ENCODE measurements around the gene DPEP1.

DPEP1 gene

GRCh38 chr16:89657442-89658220 is 44.2 kb downstream of the DPEP1 start, which contains the start of the genes CHMP1A and SPATA33:
TSS of gene CHMP1A (minus strand) at chr16:89657708. CDS start at chr16:89657588, 120 bp downstream.
TSS of gene SPATA33 (plus strand) at chr16:89657836. CDS start at chr16:89657912, 76 bp downstream.
- TF ChIP-seq GATA3 (IDR thresholded peaks at IDR 0.05; ENCODE audit: low read depth, low read length) (no peak), GATA2 (IDR thresholded peaks at IDR 0.05; ENCODE audit: low read depth, low read length) (no peak)

- no peak for TF ChIP-seq GATA2 (IDR thresholded peaks at IDR 0.05; ENCODE audit: low read depth, low read length)
- TF ChIP-seq GATA3 (IDR thresholded peaks at IDR 0.05; ENCODE audit: low read depth, low read length) = no peak
Observed at GRCh38 chr16:89658221-89658879, 44.9 kb downstream of the DPEP1 start.

- TF ChIP-seq GATA2 (IDR thresholded peaks at IDR 0.05; ENCODE audit: low read depth, low read length) (no peak), GATA3 (IDR thresholded peaks at IDR 0.05; ENCODE audit: low read depth, low read length) (no peak)
Observed at GRCh38 chr16:89660146-89660545, 46.7 kb downstream of the DPEP1 start.

- TF ChIP-seq GATA2 (IDR thresholded peaks at IDR 0.05; ENCODE audit: low read depth, low read length) (no peak), GATA3 (IDR thresholded peaks at IDR 0.05; ENCODE audit: low read depth, low read length) (no peak)
Observed at GRCh38 chr16:89661215-89661614, 47.8 kb downstream of the DPEP1 start.

GRCh38 chr16:89667633-89668032 is 54.2 kb downstream of the DPEP1 start:
- TF ChIP-seq GATA2 (IDR thresholded peaks at IDR 0.05; ENCODE audit: low read depth, low read length) (no peak), GATA3 (IDR thresholded peaks at IDR 0.05; ENCODE audit: low read depth, low read length) (no peak)

GRCh38 chr16:89668790-89669158 is 55.3 kb downstream of the DPEP1 start:
- no peak for TF ChIP-seq GATA2 (IDR thresholded peaks at IDR 0.05; ENCODE audit: low read depth, low read length)
- no peak for TF ChIP-seq GATA3 (IDR thresholded peaks at IDR 0.05; ENCODE audit: low read depth, low read length)

- no peak for TF ChIP-seq GATA2 (IDR thresholded peaks at IDR 0.05; ENCODE audit: low read depth, low read length)
- TF ChIP-seq GATA3 (IDR thresholded peaks at IDR 0.05; ENCODE audit: low read depth, low read length) = no peak
Observed at GRCh38 chr16:89669755-89670154, 56.3 kb downstream of the DPEP1 start.

GRCh38 chr16:89670496-89671431 is 57.3 kb downstream of the DPEP1 start:
- TF ChIP-seq GATA2 (IDR thresholded peaks at IDR 0.05; ENCODE audit: low read depth, low read length) (no peak), GATA3 (IDR thresholded peaks at IDR 0.05; ENCODE audit: low read depth, low read length) (no peak)

- TF ChIP-seq GATA2 (IDR thresholded peaks at IDR 0.05; ENCODE audit: low read depth, low read length) (no peak), GATA3 (IDR thresholded peaks at IDR 0.05; ENCODE audit: low read depth, low read length) (no peak)
Observed at GRCh38 chr16:89672177-89672941, 58.9 kb downstream of the DPEP1 start.

- no peak for TF ChIP-seq GATA2 (IDR thresholded peaks at IDR 0.05; ENCODE audit: low read depth, low read length)
- TF ChIP-seq GATA3 (IDR thresholded peaks at IDR 0.05; ENCODE audit: low read depth, low read length) = no peak
Observed at GRCh38 chr16:89678258-89678657, 64.8 kb downstream of the DPEP1 start.

- TF ChIP-seq GATA3 (IDR thresholded peaks at IDR 0.05; ENCODE audit: low read depth, low read length) (no peak), GATA2 (IDR thresholded peaks at IDR 0.05; ENCODE audit: low read depth, low read length) (no peak)
Observed at GRCh38 chr16:89685916-89686315, 72.5 kb downstream of the DPEP1 start.

- TF ChIP-seq GATA3 (IDR thresholded peaks at IDR 0.05; ENCODE audit: low read depth, low read length) = no peak
- no peak; the same call in 1 of the 2 replicates for TF ChIP-seq GATA2 (IDR thresholded peaks at IDR 0.05; ENCODE audit: low read depth, low read length)
Observed at GRCh38 chr16:89686520-89687091, 73.2 kb downstream of the DPEP1 start, which contains the start of gene CDK10. TSS of gene CDK10 (plus strand) at chr16:89686689. CDS start at chr16:89686711, 22 bp downstream.
